ENCODE results near the gene ABCB8.

The ABCB8 gene

DNA sequence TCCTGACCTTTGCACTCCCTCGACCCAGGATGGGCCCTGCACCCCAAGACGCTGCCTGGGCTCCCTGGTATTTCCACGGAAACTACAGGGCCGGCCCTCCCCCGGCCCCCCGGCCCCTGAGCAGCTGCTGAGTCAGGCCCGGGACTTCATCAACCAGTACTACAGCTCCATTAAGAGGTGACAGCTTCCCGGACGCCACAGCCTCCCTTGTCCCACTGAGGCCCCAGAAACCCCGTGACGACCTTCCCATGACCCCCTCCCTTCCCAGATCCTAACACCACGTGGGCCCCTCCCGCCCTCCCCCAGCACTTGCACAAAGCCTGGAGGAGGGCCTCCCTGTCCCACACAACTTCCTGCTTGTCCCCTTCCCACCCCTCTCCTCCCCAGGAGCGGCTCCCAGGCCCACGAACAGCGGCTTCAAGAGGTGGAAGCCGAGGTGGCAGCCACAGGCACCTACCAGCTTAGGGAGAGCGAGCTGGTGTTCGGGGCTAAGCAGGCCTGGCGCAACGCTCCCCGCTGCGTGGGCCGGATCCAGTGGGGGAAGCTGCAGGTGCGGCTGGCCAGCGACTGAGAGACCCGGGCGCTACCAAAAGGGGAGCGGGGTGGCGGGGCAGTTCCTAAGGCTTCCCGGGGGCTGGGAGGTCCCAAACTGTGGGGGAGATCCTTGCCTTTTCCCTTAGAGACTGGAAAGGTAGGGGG lies 31.7 kb upstream of the ABCB8 start:
- no peak for DNase-seq (ENCODE audit: low read depth, low spot score)
- H3K4me3 ChIP-seq (ENCODE audit: low read length) = no peak overlapping the region

DNA sequence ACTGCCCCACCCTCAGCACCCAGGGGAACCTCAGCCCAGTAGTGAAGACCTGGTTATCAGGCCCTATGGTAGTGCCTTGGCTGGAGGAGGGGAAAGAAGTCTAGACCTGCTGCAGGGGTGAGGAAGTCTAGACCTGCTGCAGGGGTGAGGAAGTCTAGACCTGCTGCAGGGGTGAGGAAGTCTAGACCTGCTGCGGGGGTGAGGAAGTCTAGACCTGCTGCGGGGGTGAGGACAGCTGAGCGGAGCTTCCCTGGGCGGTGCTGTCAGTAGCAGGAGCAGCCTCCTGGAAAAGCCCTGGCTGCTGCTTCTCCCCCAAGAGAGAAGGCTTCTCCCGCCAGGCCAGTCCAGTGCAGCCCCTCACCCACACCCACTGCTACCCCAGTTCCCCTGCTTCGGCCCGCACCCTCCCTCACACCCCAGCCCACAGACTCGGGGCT lies 31.2 kb upstream of the ABCB8 start:
- DNase-seq (ENCODE audit: low read depth, low spot score) = no peak
- no peak overlapping the region for H3K4me3 ChIP-seq (ENCODE audit: low read length)

DNA sequence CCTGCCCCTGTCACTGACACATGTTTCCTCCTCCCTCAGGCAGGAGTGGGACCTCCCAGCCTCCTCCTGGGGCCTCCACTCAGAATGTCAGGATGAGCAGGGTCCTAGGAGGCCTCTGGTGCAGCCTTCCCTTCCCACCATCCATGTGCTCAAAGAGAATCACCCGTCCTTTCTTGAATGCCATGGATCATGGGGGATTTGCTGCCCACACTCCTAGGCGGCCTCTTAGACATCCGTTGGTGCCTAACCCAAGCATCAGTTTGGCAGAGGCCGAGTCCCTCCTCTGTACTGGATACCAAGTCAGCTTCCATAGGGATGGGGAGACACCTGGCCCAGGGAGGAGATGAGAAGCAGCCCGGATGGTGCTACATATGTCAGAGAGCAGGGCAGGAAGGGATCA lies 30.4 kb upstream of the ABCB8 start:
- H3K4me3 ChIP-seq (ENCODE audit: low read length) = no peak overlapping the region
- no peak for DNase-seq (ENCODE audit: low read depth, low spot score)

DNA sequence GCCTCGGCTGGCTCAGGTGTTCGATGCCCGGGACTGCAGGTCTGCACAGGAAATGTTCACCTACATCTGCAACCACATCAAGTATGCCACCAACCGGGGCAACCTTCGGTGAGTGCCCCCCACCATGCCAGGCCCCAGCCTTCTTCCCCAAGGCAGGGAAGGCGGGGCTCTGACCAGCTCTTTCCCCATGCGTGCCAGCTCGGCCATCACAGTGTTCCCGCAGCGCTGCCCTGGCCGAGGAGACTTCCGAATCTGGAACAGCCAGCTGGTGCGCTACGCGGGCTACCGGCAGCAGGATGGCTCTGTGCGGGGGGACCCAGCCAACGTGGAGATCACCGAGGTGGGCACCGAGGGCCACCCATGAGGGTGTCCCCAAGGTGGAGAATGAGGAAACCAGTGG lies 29.9 kb upstream of the ABCB8 start:
- no peak for DNase-seq (ENCODE audit: low read depth, low spot score)
- H3K4me3 ChIP-seq (ENCODE audit: low read length) = no peak overlapping the region

DNA sequence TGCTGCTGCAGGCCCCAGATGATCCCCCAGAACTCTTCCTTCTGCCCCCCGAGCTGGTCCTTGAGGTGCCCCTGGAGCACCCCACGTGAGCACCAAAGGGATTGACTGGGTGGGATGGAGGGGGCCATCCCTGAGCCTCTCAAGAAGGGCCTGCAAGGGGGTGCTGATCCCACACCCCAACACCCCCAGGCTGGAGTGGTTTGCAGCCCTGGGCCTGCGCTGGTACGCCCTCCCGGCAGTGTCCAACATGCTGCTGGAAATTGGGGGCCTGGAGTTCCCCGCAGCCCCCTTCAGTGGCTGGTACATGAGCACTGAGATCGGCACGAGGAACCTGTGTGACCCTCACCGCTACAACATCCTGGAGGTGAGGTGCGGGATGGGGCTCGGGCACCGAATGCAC lies 29.2 kb upstream of the ABCB8 start:
- DNase-seq (ENCODE audit: low read depth, low spot score) = no peak
- no peak overlapping the region for H3K4me3 ChIP-seq (ENCODE audit: low read length)

DNA sequence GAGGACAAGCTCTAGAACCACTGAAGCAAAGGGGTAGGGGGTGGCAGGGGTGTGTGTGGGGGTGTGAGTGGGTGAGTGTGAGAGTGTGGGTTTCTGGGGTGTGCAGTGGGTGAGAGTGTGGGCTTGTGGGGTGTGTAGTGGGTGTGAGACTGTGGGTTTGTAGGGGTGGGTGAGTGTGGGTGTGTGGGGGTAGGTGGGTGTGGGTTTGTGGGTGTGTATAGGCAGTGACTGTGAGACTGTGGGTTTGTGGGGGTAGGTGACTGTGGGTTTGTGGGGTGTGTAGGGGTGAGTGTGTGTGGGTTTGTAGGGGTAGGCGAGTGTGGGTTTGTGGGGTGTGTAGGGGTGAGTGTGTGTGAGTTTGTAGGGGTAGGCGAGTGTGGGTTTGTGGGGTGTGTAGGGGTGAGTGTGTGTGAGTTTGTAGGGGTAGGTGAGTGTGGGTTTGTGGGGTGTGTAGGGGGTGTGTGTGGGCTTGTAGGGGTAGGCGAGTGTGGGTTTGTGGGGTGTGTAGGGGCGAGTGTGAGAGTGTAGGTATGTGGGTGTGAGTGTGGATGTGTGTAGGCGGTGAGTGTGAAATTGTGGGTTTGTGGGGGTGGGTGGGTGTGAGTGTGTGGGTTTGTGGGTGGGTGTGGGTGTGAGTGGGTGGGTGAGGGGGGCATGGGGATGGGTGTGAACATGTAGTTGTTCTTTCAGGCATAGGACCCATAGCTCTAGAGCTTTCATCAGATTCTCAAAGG lies 28.6 kb upstream of the ABCB8 start:
- no peak overlapping the region for H3K4me3 ChIP-seq (ENCODE audit: low read length)
- DNase-seq (ENCODE audit: low read depth, low spot score) = no peak

DNA sequence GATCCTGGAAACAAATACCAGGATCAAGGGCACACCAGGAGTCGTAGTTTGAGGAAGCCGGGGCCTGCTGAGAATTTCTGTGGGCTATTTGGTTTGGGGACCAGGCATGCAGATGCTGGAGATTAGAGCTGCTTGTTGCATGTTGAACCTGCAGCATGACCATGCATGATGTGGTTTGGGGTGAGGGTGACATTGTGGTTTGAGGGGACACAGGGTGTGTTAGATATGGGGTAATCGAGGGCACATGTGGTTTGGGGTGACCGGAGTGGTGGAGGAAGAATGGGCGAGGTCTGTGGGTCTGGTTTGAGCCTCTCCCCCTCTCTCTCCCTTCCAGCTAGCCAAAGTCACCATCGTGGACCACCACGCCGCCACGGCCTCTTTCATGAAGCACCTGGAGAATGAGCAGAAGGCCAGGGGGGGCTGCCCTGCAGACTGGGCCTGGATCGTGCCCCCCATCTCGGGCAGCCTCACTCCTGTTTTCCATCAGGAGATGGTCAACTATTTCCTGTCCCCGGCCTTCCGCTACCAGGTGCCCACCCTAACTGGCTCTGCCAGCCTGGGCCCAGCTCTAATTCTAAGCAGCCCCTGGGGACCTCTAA lies 27.3 kb upstream of the ABCB8 start:
- no peak for DNase-seq (ENCODE audit: low read depth, low spot score)

DNA sequence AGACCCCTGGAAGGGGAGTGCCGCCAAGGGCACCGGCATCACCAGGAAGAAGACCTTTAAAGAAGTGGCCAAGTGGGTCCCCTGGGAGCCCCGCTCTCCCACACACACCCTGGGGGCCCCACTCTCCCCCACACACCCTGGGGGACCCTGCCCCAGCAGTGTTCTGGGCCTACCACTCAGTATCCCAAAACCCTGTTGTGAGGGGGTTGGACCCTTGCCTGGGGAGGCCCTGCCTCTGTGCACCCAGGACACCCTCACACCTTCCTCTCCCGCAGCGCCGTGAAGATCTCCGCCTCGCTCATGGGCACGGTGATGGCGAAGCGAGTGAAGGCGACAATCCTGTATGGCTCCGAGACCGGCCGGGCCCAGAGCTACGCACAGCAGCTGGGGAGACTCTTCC lies 26.7 kb upstream of the ABCB8 start:
- no peak overlapping the region for H3K4me3 ChIP-seq (ENCODE audit: low read length)
- DNase-seq (ENCODE audit: low read depth, low spot score) = no peak

More for the DNA sequence above, 27.3 kb upstream of the ABCB8 start:
- no peak overlapping the region for H3K4me3 ChIP-seq (ENCODE audit: low read length)

DNA sequence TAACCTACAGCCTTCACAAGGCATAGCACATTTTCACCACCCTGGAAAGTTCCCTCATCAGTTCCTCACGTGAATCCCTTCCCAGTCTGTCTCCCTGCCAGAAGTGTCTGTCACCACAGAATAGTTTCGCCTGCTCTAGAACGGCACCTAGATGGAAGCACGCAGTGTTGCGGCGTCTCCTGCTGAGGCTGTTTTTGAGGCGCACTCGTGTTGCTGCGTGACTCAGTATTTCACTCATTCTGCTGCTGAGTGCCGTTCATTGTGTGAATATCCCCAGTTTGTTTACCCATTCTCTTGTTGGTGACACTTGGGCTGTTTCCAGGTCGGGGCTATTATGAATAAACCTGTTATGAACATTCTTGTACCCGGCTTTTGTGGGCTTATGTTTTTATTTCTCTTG lies 24.7 kb upstream of the ABCB8 start:
- H3K4me3 ChIP-seq (ENCODE audit: low read length) = no peak overlapping the region
- DNase-seq (ENCODE audit: low read depth, low spot score) = no peak

DNA sequence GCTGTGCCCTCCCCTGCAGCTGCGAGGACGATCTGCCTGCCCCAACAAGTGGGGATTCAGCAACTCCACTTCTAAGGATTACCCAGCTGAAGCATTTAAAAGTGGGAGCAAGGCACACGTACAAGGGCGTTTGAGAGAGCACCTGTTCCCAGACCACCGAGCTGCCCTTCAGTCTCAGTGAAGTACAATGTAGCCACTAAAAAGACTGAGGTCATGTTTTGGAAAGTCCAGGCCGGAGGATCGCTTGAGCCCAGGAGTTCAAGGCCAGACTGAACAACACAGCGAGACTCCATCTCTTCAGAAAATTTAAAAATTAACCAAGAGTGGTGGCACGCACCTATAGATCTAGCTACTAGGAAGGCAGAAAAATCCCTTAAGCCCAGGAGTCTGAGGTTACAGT lies 22.7 kb upstream of the ABCB8 start:
- no peak overlapping the region for H3K4me3 ChIP-seq (ENCODE audit: low read length)

DNA sequence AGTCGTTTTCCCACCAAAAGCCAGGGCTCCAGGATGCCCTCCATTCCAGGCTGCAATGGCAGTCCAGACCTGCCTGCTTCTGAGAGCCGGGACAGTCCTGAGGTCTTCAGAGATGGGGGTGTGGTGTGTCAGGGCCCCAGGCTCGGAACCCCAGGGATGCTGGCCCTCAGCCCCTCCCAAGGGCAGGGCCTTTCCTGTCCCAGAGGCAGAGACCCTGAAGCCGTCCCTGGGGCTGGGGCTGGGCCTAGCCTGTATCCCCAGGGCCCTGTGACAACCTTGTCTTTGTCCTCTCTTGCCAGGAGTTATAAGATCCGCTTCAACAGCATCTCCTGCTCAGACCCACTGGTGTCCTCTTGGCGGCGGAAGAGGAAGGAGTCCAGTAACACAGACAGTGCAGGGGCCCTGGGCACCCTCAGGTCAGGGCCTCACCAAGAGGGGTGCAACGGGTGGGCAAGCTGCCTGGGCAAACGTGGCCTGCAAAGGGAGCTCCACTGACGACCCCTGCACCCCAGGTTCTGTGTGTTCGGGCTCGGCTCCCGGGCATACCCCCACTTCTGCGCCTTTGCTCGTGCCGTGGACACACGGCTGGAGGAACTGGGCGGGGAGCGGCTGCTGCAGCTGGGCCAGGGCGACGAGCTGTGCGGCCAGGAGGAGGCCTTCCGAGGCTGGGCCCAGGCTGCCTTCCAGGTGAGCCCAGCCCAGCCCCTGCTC lies 21.5 kb upstream of the ABCB8 start:
- no peak overlapping the region for H3K4me3 ChIP-seq (ENCODE audit: low read length)
- DNase-seq (ENCODE audit: low read depth, low spot score) = no peak

More for the DNA sequence above, 22.7 kb upstream of the ABCB8 start:
- no peak for DNase-seq (ENCODE audit: low read depth, low spot score)

DNA sequence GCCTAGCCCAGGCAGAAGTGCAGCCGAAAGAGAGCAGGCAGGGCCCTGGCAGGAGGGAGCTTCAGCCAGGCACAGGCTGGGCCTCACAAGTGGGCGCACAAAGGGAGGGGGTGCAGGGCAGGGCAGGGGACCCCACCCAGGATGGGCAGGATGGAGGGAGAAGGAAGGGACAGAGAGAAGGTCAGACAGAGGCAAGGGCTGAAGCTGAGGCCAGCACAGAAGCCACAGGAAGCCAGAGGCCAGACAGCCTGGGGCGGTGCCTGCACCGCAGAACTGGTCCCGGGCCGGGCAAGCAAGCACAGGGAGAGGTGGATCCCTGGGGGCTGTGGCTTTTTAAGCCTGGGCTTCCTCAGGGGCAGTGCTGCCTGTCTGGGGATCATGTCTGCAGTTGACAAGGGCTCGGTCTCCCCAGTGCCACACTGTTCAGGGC lies 20.8 kb upstream of the ABCB8 start:
- peak overlapping the region; percentile 57; the same call in 1 of the 2 replicates for H3K4me3 ChIP-seq (ENCODE audit: low read length)
- DNase-seq (ENCODE audit: low read depth, low spot score) = no peak

DNA sequence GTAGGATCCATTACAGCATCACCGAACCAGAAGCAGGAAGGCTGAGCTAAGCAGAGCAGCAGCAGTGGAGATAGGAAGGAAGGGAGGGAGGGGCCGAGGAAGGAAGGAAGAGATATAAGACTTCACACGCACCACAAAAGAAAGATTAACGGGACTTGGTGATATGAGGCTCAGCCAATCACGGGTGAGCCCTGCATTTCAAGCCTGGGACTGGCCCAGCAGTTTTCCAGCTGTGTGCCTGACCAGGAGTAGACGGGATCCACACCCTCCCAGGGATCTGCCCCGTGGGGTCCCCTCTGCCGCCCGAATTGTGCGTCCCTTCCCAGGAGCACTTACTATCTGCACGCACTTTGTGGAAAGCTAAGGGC lies 20.1 kb upstream of the ABCB8 start:
- peak overlapping the region; percentile 57 for H3K4me3 ChIP-seq (ENCODE audit: low read length)
- peak; percentile 84 for DNase-seq (ENCODE audit: low read depth, low spot score)

DNA sequence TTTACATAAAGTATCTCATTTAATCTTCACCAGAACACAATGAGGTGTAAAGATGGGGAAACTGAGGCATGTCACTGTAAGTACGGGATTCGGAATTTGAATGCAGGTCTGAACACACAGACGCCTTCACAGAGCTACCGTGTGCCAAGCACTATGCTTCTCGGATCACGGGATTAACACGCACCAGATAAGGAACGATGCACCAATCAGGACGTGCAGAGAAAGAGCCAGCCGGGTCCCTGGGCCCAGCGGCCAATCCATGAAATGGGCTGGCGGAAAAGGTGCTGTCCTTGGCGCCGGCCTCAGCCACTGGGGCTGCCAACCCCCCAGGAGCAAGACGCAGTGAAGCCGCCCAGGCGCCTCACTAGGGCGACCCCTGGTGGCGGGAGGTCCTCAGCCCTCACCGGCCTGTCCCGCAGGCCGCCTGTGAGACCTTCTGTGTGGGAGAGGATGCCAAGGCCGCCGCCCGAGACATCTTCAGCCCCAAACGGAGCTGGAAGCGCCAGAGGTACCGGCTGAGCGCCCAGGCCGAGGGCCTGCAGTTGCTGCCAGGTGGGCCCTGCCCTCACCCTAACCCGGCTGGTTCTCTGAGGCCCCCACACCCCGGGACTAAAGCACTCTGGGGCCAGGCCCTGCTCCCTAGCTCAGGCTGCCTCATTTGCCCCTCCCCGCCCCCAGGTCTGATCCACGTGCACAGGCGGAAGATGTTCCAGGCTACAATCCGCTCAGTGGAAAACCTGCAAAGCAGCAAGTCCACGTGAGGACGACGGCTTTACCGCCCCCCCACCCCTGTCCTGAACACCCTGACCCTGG lies 19.5 kb upstream of the ABCB8 start:
- peak overlapping the region; percentile 57 for H3K4me3 ChIP-seq (ENCODE audit: low read length)
- peak; percentile 74 for DNase-seq (ENCODE audit: low read depth, low spot score)

DNA sequence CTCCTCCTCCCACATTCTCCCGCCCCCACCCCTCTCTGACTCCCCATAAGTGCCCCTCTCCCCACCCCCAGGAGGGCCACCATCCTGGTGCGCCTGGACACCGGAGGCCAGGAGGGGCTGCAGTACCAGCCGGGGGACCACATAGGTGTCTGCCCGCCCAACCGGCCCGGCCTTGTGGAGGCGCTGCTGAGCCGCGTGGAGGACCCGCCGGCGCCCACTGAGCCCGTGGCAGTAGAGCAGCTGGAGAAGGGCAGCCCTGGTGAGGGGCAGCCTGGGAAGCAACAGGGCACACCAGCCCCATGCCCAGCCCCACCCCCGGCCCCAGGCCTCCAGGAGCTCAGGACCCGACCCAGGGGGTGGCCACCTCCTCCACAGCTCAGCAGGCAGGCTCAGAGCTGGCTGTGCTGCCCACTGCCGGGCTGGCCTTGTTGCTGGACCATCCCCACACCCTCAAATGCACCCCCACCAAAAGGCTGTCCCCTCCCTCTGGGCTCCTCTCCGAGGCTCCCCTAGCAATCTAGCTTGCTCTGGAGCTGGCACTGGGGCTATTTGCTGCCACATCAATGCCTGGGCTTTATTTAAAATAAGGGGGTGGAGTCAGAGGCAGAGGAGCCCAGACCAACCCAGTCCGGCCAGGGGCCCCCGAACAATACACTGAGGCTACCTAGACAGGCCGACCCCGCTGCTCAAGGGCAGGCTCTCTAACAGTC lies 18.8 kb upstream of the ABCB8 start:
- peak overlapping the region; percentile 57 for H3K4me3 ChIP-seq (ENCODE audit: low read length)
- no peak for DNase-seq (ENCODE audit: low read depth, low spot score)

DNA sequence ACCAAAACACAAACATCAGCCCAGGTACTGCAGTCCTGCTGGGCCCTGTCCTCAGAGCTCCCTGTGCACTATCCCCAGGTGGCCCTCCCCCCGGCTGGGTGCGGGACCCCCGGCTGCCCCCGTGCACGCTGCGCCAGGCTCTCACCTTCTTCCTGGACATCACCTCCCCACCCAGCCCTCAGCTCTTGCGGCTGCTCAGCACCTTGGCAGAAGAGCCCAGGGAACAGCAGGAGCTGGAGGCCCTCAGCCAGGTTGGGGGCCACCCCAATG lies 18.3 kb upstream of the ABCB8 start:
- DNase-seq (ENCODE audit: low read depth, low spot score) = no peak
- no peak overlapping the region for H3K4me3 ChIP-seq (ENCODE audit: low read length)

DNA sequence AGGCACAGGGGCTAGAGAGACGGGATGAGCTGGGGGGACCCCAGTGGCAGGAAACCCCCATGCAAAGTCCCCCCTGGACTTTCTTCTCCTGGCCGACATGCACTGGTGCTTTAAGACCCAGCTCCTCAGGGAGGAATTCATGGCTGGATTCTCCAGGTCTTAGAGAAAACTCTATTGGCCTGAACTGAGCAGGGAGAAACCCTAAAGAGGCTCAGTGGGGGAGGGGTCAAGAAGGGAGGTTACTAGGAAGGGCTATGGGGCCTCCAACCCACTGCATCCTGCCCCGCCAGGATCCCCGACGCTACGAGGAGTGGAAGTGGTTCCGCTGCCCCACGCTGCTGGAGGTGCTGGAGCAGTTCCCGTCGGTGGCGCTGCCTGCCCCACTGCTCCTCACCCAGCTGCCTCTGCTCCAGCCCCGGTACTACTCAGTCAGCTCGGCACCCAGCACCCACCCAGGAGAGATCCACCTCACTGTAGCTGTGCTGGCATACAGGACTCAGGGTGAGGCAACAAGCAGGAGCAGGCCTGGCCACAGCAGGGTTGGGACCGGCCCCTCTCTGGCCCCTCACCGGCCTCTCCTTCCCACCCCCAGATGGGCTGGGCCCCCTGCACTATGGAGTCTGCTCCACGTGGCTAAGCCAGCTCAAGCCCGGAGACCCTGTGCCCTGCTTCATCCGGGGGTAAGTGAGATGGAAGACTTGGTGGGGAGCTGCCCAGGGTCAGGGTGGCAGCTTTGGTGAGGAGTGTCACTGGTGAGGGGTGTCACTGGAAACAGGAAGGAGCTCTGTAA lies 17.7 kb upstream of the ABCB8 start:
- H3K4me3 ChIP-seq (ENCODE audit: low read length) = no peak overlapping the region
- no peak for DNase-seq (ENCODE audit: low read depth, low spot score)

DNA sequence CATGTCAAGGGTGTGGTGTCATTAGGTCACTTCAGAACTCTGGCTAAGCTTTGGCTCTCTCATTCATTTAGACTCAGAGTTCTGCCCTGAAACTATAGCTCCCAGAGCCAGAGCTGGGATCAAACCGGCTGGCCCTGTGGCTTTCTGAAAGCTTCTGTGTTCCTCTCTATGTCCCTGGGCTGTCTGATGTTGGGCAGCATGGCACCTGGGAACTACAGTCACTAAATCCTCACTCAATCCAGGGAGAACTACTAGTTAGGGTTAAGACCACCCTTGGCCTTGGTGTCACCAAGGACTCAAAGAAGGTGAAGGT lies 17.2 kb upstream of the ABCB8 start:
- H3K4me3 ChIP-seq (ENCODE audit: low read length) = no peak overlapping the region

More for the DNA sequence above, 17.2 kb upstream of the ABCB8 start:
- no peak for DNase-seq (ENCODE audit: low read depth, low spot score)

All from Jurkat, Clone E6-1 (cell line).